SU-DHL-6 (cell line): ENCODE measurements around the gene GNPTG.

Source experiments
- H2AFZ ChIP-seq: fragments of 200-600 bp; sonication (generic); 2 replicates; pipeline ENCODE4 v1.6.1; 2014; ENCODE audit warnings: low read depth, mild to moderate bottlenecking, moderate library complexity, mixed read lengths, antibody characterized with exemption, low read length; ENCODE audit not compliant: severe bottlenecking
- H3F3A ChIP-seq: fragments of 200-600 bp; shearing (Covaris generic); 2 replicates; pipeline ENCODE4 v1.6.0; 2016; ENCODE audit warnings: antibody characterized with exemption, mild to moderate bottlenecking; ENCODE audit not compliant: insufficient read depth
- H3K27ac ChIP-seq: fragments of 200-600 bp; sonication (generic); 2 replicates; pipeline ENCODE4 v1.5.1; 2016; ENCODE audit warnings: low read depth, mild to moderate bottlenecking, low read length, moderate library complexity, mixed read lengths
- H3K27me3 ChIP-seq: fragments of 200-600 bp; sonication (generic), shearing (Covaris generic); 2 replicates; pipeline ENCODE4 v1.6.0; 2014; ENCODE audit warnings: mild to moderate bottlenecking, low read length
- H3K36me3 ChIP-seq: fragments of 200-600 bp; sonication (generic); 2 replicates; pipeline ENCODE4 v1.6.1; 2014; ENCODE audit warnings: mild to moderate bottlenecking, low read length, mixed read lengths
- H3K4me2 ChIP-seq: fragments of 300-600, 200-600 bp; shearing (Covaris generic), sonication (generic); 2 replicates; pipeline ENCODE4 v1.6.0; 2014; ENCODE audit warnings: low read length, low read depth, mild to moderate bottlenecking; ENCODE audit not compliant: poor library complexity, severe bottlenecking
- H3K4me3 ChIP-seq: fragments of 200-600 bp; sonication (generic); 2 replicates; pipeline ENCODE4 v1.5.1; 2014; ENCODE audit warnings: antibody characterized with exemption, low read length, mild to moderate bottlenecking, mixed read lengths; ENCODE audit not compliant: insufficient read depth, poor library complexity, severe bottlenecking
- H3K79me2 ChIP-seq: fragments of 200-600 bp; sonication (generic); 2 replicates; pipeline ENCODE4 v1.6.1; 2014; ENCODE audit warnings: mild to moderate bottlenecking, low read length, moderate library complexity; ENCODE audit not compliant: insufficient read depth
- H3K9ac ChIP-seq: fragments of 200-600 bp; sonication (generic); 2 replicates; pipeline ENCODE4 v1.7.0; 2014; ENCODE audit warnings: mild to moderate bottlenecking, low read length
- H3K9me2 ChIP-seq: fragments of 200-600 bp; sonication (generic); replicated peaks from 2 replicates; pipeline ENCODE4 v1.6.1; 2014; ENCODE audit warnings: low read length; ENCODE audit not compliant: insufficient read depth
- H3K9me3 ChIP-seq: fragments of 200-600 bp; sonication (generic); 2 replicates; pipeline ENCODE4 v1.6.1; 2014; ENCODE audit warnings: low read length, mixed read lengths; ENCODE audit not compliant: insufficient read depth
- H4K20me1 ChIP-seq: fragments of 200-600 bp; sonication (generic); 2 replicates; pipeline ENCODE4 v1.6.1; 2014; ENCODE audit warnings: low read depth, mild to moderate bottlenecking, antibody characterized with exemption, low read length, moderate library complexity, mixed read lengths
- EZH2phosphoT487 ChIP-seq: fragments of 200-600 bp; sonication (generic), shearing (Covaris generic); conservative IDR thresholded peaks from 2 replicates; pipeline ENCODE4 v1.6.1; 2018; ENCODE audit warnings: mild to moderate bottlenecking, antibody characterized with exemption, low read length, moderate library complexity, mixed read lengths
- TF ChIP-seq, protein P1 (sequence below): fragments of 200-600 bp; sonication (generic); IDR thresholded peaks from one replicate; pipeline ENCODE4 v1.5.1; 2017; ENCODE audit warnings: antibody characterized with exemption, mild to moderate bottlenecking, low read length, moderate library complexity; ENCODE audit not compliant: insufficient read depth, poor library complexity, severe bottlenecking

GNPTG gene

DNA sequence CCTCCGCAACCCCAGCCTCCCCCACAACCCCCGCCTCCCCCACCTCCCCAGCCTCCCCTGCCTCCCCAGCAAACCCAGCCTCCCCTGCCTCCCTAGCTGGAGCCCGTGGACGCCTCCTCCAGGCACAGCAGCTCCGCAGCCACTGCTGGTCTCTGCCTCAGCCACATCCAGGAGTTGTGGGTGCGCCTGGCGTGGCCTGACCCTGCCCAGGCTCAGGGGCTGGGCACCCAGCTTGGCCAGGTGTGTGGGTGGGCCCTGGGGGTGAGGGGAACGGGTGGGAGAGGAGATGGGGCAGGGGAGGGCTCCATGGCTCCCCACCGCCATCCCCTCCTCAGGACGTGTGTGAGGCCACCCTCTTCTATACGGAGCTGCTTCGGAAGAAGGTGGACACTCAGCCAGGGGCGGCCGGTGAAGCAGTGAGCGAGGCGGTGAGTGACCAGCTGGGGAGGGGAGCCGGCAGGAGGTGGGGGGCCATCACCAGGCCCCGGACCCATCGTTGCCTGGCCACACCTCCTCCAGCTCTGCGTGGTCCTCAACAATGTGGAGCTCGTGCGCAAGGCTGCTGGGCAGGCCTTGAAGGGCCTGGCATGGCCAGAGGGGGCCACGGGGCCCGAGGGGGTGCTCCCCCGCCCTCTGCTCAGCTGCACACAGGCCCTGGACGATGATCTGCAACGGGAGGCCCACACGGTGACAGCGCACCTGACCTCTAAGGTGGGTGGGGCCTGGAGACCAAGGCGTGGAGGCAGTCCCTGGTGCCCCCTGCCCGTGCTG, 5.9 kb upstream of the GNPTG start:
- no peak overlapping the region for H3K4me3 ChIP-seq
- TF ChIP-seq, protein P1, sequence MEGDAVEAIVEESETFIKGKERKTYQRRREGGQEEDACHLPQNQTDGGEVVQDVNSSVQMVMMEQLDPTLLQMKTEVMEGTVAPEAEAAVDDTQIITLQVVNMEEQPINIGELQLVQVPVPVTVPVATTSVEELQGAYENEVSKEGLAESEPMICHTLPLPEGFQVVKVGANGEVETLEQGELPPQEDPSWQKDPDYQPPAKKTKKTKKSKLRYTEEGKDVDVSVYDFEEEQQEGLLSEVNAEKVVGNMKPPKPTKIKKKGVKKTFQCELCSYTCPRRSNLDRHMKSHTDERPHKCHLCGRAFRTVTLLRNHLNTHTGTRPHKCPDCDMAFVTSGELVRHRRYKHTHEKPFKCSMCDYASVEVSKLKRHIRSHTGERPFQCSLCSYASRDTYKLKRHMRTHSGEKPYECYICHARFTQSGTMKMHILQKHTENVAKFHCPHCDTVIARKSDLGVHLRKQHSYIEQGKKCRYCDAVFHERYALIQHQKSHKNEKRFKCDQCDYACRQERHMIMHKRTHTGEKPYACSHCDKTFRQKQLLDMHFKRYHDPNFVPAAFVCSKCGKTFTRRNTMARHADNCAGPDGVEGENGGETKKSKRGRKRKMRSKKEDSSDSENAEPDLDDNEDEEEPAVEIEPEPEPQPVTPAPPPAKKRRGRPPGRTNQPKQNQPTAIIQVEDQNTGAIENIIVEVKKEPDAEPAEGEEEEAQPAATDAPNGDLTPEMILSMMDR, result no peak
- no peak for TF ChIP-seq EZH2phosphoT487
- H2AFZ ChIP-seq, result no peak overlapping the region
- 0 out of 2 replicates have a peak, but pooled peaks cover 1% of the 10 kb centered on the region for H3K79me2 ChIP-seq
- no peaks in the 10 kb centered on the region for H3K27me3 ChIP-seq
- no peaks in the 10 kb centered on the region for H4K20me1 ChIP-seq
- no peak overlapping the region for H3K27ac ChIP-seq
- no peaks in the 10 kb centered on the region for H3F3A ChIP-seq
- H3K9ac ChIP-seq, result no peak overlapping the region
- no peaks in the 10 kb centered on the region for H3K36me3 ChIP-seq
- no peaks in the 10 kb centered on the region for H3K9me2 ChIP-seq
- H3K9me3 ChIP-seq, result no peaks in the 10 kb centered on the region
- no peak overlapping the region for H3K4me2 ChIP-seq

DNA sequence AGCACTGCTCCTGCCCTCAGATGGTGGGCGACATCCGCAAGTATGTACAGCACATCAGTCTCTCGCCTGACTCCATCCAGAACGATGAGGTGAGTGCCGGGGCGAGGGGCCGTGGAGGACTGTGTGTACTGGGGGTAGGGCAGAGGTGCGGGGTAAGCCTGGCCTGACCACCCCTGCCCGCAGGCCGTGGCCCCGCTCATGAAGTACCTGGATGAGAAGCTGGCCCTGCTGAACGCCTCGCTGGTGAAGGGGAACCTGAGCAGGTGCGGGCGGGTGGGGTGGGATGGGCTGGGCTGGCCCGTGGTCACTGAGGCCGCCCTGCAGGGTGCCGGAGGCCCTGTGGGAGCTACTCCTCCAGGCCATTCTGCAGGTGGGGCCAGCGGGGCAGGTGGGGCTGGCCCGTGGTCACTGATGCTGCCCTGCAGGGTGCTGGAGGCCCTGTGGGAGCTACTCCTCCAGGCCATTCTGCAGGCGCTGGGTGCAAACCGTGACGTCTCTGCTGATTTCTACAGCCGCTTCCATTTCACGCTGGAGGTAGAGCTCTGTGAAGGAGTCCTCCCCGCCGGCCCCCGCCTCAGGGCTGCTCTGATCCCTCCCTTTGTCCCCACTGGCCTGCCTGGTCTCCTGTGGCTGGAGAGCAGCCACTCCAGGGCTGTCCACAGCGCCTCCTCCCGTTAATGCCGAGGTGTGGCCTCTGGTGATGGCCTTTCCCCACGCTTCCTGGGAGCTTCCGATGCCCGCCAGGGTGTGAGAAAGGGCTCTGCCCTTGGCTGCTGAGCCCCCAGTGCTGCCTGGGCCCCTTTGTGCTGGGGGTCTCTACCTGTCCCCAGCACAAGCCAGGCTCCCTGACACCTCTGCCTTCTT, 5.1 kb upstream of the GNPTG start:
- H3K27ac ChIP-seq, result no peak overlapping the region
- H3K9me2 ChIP-seq, result no peaks in the 10 kb centered on the region
- no peaks in the 10 kb centered on the region for H3K36me3 ChIP-seq
- no peak for TF ChIP-seq EZH2phosphoT487
- TF ChIP-seq, protein P1, result no peak
- H3K4me3 ChIP-seq, result no peak overlapping the region
- H3K79me2 ChIP-seq, result 0 out of 2 replicates have a peak, but pooled peaks cover 6% of the 10 kb centered on the region
- H3F3A ChIP-seq, result no peaks in the 10 kb centered on the region
- no peak overlapping the region for H3K9ac ChIP-seq
- no peaks in the 10 kb centered on the region for H3K9me3 ChIP-seq
- no peaks in the 10 kb centered on the region for H3K27me3 ChIP-seq
- no peak overlapping the region for H2AFZ ChIP-seq
- H3K4me2 ChIP-seq, result no peak overlapping the region
- no peaks in the 10 kb centered on the region for H4K20me1 ChIP-seq

DNA sequence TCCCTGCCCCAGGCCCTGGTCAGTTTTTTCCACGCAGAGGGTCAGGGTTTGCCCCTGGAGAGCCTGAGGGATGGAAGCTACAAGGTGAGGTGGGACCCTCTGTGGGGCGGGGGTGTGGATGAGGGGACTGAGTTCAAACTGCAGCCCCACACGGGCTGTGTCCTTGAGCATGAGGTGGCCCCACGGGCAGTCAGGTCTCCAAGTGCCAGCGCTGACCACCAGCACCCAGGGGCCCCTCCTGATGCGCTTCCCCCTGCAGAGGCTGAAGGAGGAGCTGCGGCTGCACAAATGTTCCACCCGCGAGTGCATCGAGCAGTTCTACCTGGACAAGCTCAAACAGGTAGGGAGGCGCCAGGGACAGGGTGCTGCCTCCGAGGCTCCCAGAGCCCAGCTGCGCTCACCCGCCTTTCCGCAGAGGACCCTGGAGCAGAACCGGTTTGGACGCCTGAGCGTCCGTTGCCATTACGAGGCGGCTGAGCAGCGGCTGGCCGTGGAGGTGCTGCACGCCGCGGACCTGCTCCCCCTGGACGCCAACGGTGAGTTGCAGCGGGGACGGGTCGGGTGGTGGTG, 4.4 kb upstream of the GNPTG start:
- no peak overlapping the region for H3K4me3 ChIP-seq
- H4K20me1 ChIP-seq, result no peaks in the 10 kb centered on the region
- H3K9me3 ChIP-seq, result no peaks in the 10 kb centered on the region
- H3K9me2 ChIP-seq, result no peaks in the 10 kb centered on the region
- no peaks in the 10 kb centered on the region for H3K36me3 ChIP-seq
- H3K9ac ChIP-seq, result no peak overlapping the region
- TF ChIP-seq, protein P1, result no peak
- TF ChIP-seq EZH2phosphoT487, result no peak
- no peak overlapping the region for H3K4me2 ChIP-seq
- H3K27ac ChIP-seq, result no peak overlapping the region
- peaks cover 10% of the 10 kb centered on the region for H3K79me2 ChIP-seq
- no peak overlapping the region for H2AFZ ChIP-seq
- H3K27me3 ChIP-seq, result no peaks in the 10 kb centered on the region
- H3F3A ChIP-seq, result no peaks in the 10 kb centered on the region
